H1 (cell line): ENCODE data around the gene FGFRL1. TPM values are rescaled to one million over a fixed set of nuclear protein-coding genes. Genes with fewer than 3 reads are reported as not detected.
"Not testable (repeated sequence)": the region's sequence is repeated elsewhere in the genome, so short reads cannot be mapped to it uniquely, and the experiment has no call there.

Source experiments
- CTCF ChIA-PET: fragments of 300-600 bp; sonication (Branson Sonifier 250); formaldehyde crosslinking; loops from one replicate; lab custom pipeline; 2021; ENCODE audit not compliant: partially characterized antibody; lab: Charles Lee
- POLR2A ChIA-PET: fragments of 300-600 bp; sonication (Branson Sonifier 250); formaldehyde crosslinking; loops from one replicate; lab custom pipeline; 2021; ENCODE audit warnings: inconsistent platforms; ENCODE audit not compliant: partially characterized antibody; lab: Charles Lee
- DNase-seq, 2 experiments: peaks; one replicate each; pipeline versions ENCODE4 v3.0.0 to v3.0.0-alpha.2; 2010 to 2022; ENCODE audit warnings: low spot score in 2 of 2, low read depth in 1 of 2, mixed read lengths in 1 of 2
- FAIRE-seq: peaks from 2 replicates; lab custom pipeline; 2011; peaks lifted over from hg19 to GRCh38; lab: Jason Lieb, UNC
- H2AFZ ChIP-seq: 2 replicates; pipeline ENCODE4 v1.8.1; 2012; ENCODE audit warnings: low read length, inconsistent platforms
- H2AK5ac ChIP-seq: 2 replicates; pipeline ENCODE4 v1.6.1; 2013; ENCODE audit warnings: low read depth, low read length
- H2BK120ac ChIP-seq: replicated peaks from 2 replicates; pipeline ENCODE3; 2013; ENCODE audit warnings: low read depth, low read length, inconsistent platforms
- H2BK12ac ChIP-seq: 2 replicates; pipeline ENCODE4 v1.6.1; 2013; ENCODE audit warnings: low read depth, low read length
- H2BK15ac ChIP-seq: 2 replicates; pipeline ENCODE4 v1.6.1; 2013; ENCODE audit warnings: low read length
- H2BK20ac ChIP-seq: 2 replicates; pipeline ENCODE4 v1.6.1; 2013; ENCODE audit warnings: low read length
- H2BK5ac ChIP-seq: 2 replicates; pipeline ENCODE4 v1.6.1; 2013; ENCODE audit warnings: low read depth, low read length
- H3K14ac ChIP-seq: 2 replicates; pipeline ENCODE4 v1.6.1; 2013; ENCODE audit warnings: inconsistent platforms; ENCODE audit not compliant: insufficient read length
- H3K18ac ChIP-seq: 2 replicates; pipeline ENCODE4 v1.6.1; 2013; ENCODE audit warnings: low read length; ENCODE audit errors: extremely low read depth
- H3K23ac ChIP-seq: 2 replicates; pipeline ENCODE4 v1.6.1; 2013; ENCODE audit warnings: inconsistent platforms; ENCODE audit not compliant: insufficient read length
- H3K23me2 ChIP-seq: 2 replicates; pipeline ENCODE4 v1.6.1; 2013; ENCODE audit warnings: low read depth, low read length
- H3K27ac ChIP-seq: 2 replicates; pipeline ENCODE4 v1.6.1; 2011; ENCODE audit warnings: low read depth, low read length, inconsistent platforms
- H3K27me3 ChIP-seq, 4 experiments: replicated peaks in 1 of 4; 1 replicate in 1 of 4; 2 replicates in 3 of 4; pipeline versions ENCODE4 v1.6.1 to v1.8.1; 2011 to 2013; ENCODE audit warnings: low read length in 3 of 4, mild to moderate bottlenecking in 3 of 4, inconsistent platforms in 2 of 4, mixed read lengths in 2 of 4, moderate library complexity in 1 of 4; ENCODE audit not compliant: control insufficient read depth in 3 of 4, insufficient read depth in 3 of 4; ENCODE audit errors: extremely low read depth in 1 of 4
- H3K36me3 ChIP-seq, 4 experiments: 2 replicates each; pipeline versions ENCODE4 v1.6.1 to v1.8.1; 2011 to 2013; ENCODE audit warnings: mild to moderate bottlenecking in 4 of 4, low read length in 3 of 4, moderate library complexity in 2 of 4, control low read depth in 1 of 4, inconsistent platforms in 1 of 4; ENCODE audit not compliant: insufficient read depth in 4 of 4, control insufficient read depth in 2 of 4
- H3K4ac ChIP-seq: replicated peaks from 2 replicates; pipeline ENCODE3; 2013; ENCODE audit warnings: low read length, low read depth, mixed read lengths, inconsistent platforms; ENCODE audit not compliant: insufficient read length
- H3K4me1 ChIP-seq, 4 experiments: replicated peaks in 1 of 4; 1 replicate in 1 of 4; 2 replicates in 3 of 4; pipeline versions ENCODE4 v1.6.1 to v1.8.1; 2011 to 2013; ENCODE audit warnings: low read length in 3 of 4, inconsistent platforms in 2 of 4, mixed read lengths in 1 of 4; ENCODE audit not compliant: insufficient read depth in 4 of 4, control insufficient read depth in 3 of 4
- H3K4me2 ChIP-seq, 2 experiments: 2 replicates each; pipeline versions ENCODE4 v1.6.1 to v1.8.1; 2011 to 2013; ENCODE audit warnings: low read depth in 2 of 2, low read length in 2 of 2, control low read depth in 1 of 2, inconsistent platforms in 1 of 2, mild to moderate bottlenecking in 1 of 2; ENCODE audit not compliant: insufficient read depth in 1 of 2
- H3K4me3 ChIP-seq, 4 experiments: fragments of 200-600, 300-600 bp in 1 of 4; sonication (generic), shearing (Covaris generic), sonication (Bioruptor Twin) in 1 of 4; 2 replicates each; pipeline versions ENCODE4 v1.5.1 to v1.8.1; 2011 to 2016; ENCODE audit warnings: low read length in 4 of 4, low read depth in 3 of 4, control low read depth in 2 of 4, inconsistent platforms in 2 of 4, mild to moderate bottlenecking in 2 of 4, mixed read lengths in 1 of 4, moderate library complexity in 1 of 4; ENCODE audit not compliant: insufficient read depth in 2 of 4; ENCODE audit errors: extremely low read depth in 1 of 4
- H3K56ac ChIP-seq: replicated peaks from 2 replicates; pipeline ENCODE3; 2013; ENCODE audit warnings: low read depth, mild to moderate bottlenecking, mixed read lengths, low read length, inconsistent platforms; ENCODE audit not compliant: insufficient read length
- H3K79me1 ChIP-seq: 2 replicates; pipeline ENCODE4 v1.6.1; 2013; ENCODE audit warnings: low read depth, low read length, control low read depth
- H3K79me2 ChIP-seq, 2 experiments: 2 replicates each; pipeline versions ENCODE4 v1.6.1 to v1.8.1; 2012 to 2013; ENCODE audit warnings: low read length in 2 of 2, mild to moderate bottlenecking in 2 of 2, inconsistent platforms in 1 of 2; ENCODE audit not compliant: insufficient read depth in 2 of 2, control insufficient read depth in 1 of 2
- H3K9ac ChIP-seq, 4 experiments: replicated peaks in 1 of 4; 1 replicate in 1 of 4; 2 replicates in 3 of 4; pipeline versions ENCODE4 v1.6.1 to v1.8.1; 2011 to 2013; ENCODE audit warnings: low read depth in 3 of 4, low read length in 3 of 4, control low read depth in 2 of 4, mild to moderate bottlenecking in 2 of 4, moderate library complexity in 2 of 4, inconsistent platforms in 1 of 4; ENCODE audit errors: extremely low read depth in 1 of 4
- H3K9me3 ChIP-seq, 2 experiments: 2 replicates each; pipeline versions ENCODE4 v1.6.1 to v1.8.1; 2012 to 2013; ENCODE audit warnings: mild to moderate bottlenecking in 2 of 2, moderate library complexity in 2 of 2, control low read depth in 1 of 2, inconsistent platforms in 1 of 2, low read depth in 1 of 2, low read length in 1 of 2, mixed read lengths in 1 of 2; ENCODE audit not compliant: insufficient read depth in 2 of 2
- H4K20me1 ChIP-seq, 2 experiments: replicated peaks in 1 of 2; 2 replicates each; pipeline versions ENCODE3 to v1.8.1; 2011 to 2013; ENCODE audit warnings: inconsistent platforms in 2 of 2, low read length in 2 of 2, mild to moderate bottlenecking in 1 of 2; ENCODE audit not compliant: insufficient read depth in 2 of 2, control insufficient read depth in 1 of 2
- H4K5ac ChIP-seq: 2 replicates; pipeline ENCODE4 v1.6.1; 2013; ENCODE audit warnings: low read length, low read depth, mixed read lengths, inconsistent platforms; ENCODE audit not compliant: insufficient read length
- H4K8ac ChIP-seq: 2 replicates; pipeline ENCODE4 v1.8.0; 2013; ENCODE audit warnings: mild to moderate bottlenecking, moderate library complexity, low read length, inconsistent platforms; ENCODE audit not compliant: insufficient read depth; ENCODE audit errors: extremely low read depth
- H4K91ac ChIP-seq: replicated peaks from 2 replicates; pipeline ENCODE3; 2013; ENCODE audit warnings: low read length, mixed read lengths, inconsistent platforms; ENCODE audit not compliant: insufficient read length
- EGR1 ChIP-seq: IDR thresholded peaks from 2 replicates; pipeline ENCODE4 v1.6.1; 2011; ENCODE audit warnings: low read depth, low read length, borderline replicate concordance
- PHF8 ChIP-seq: fragments of 200-600 bp; sonication (generic); conservative IDR thresholded peaks from 2 replicates; pipeline ENCODE4 v1.7.1; 2012; ENCODE audit warnings: low read depth, mild to moderate bottlenecking, inconsistent platforms, low read length, moderate library complexity
- POU5F1 ChIP-seq: IDR thresholded peaks from 2 replicates; pipeline ENCODE4 v1.6.1; 2011; ENCODE audit warnings: low read depth, mild to moderate bottlenecking, low read length, moderate library complexity
- RBBP5 ChIP-seq: IDR thresholded peaks from 2 replicates; pipeline ENCODE4 v1.7.1; 2012; ENCODE audit warnings: low read depth, mild to moderate bottlenecking, inconsistent platforms, low read length, moderate library complexity, borderline replicate concordance
- WGBS, 2 experiments: shearing (Covaris generic) in 1 of 2; methylation state at CpG; one replicate each; pipeline versions ENCODE4 v1.1.6 to v1.1.7; 2013 to 2015; ENCODE audit warnings: low lambda C conversion rate in 2 of 2, mixed read lengths in 2 of 2, inconsistent platforms in 1 of 2, low coverage in 1 of 2, missing lambda C conversion rate in 1 of 2; ENCODE audit not compliant: insufficient replicate concordance in 2 of 2, insufficient coverage in 1 of 2, insufficient read length in 1 of 2; ENCODE audit errors: extremely low coverage in 1 of 2, missing lambda C conversion rate in 1 of 2; 5-methylcytosine and 5-hydroxymethylcytosine counted together
- polyA plus RNA-seq, 7 experiments: library from polyadenylated mRNA; depleted of rRNA in 3 of 7; stranded (reverse) in 5 of 7; unstranded in 2 of 7; fragments of >200 nt in 5 of 7; fragments of 200-250 nt in 2 of 7; gene quantifications; 1 replicate in 5 of 7; 2 replicates in 1 of 7; 4 replicates in 1 of 7; pipeline versions ENCODE4 v1.2.1 to v1.2.3, GENCODE V29; 2011 to 2013; ENCODE audit warnings: missing spikeins in 2 of 7, mixed read lengths in 2 of 7
- total RNA-seq: library from RNA; stranded (reverse); fragmentation: NEBNext Ultra II Directional; extraction: Animal tissue kit (Norgen Biotek cat#: 25700); gene quantifications from 2 replicates; pipeline ENCODE4 v1.2.1, GENCODE V29; 2021
- TF ChIP-seq, protein P1 (sequence below): IDR thresholded peaks from 2 replicates; pipeline ENCODE4 v1.6.1; 2011; ENCODE audit warnings: low read length, improper control_type of control experiment

The FGFRL1 gene
- total and polyA plus RNA-seq, 2 of the 8 experiments (the other 6 are each of a cell fraction or from before 2014, with no cell fraction given): 18.9 to 34.6 TPM

DNA sequence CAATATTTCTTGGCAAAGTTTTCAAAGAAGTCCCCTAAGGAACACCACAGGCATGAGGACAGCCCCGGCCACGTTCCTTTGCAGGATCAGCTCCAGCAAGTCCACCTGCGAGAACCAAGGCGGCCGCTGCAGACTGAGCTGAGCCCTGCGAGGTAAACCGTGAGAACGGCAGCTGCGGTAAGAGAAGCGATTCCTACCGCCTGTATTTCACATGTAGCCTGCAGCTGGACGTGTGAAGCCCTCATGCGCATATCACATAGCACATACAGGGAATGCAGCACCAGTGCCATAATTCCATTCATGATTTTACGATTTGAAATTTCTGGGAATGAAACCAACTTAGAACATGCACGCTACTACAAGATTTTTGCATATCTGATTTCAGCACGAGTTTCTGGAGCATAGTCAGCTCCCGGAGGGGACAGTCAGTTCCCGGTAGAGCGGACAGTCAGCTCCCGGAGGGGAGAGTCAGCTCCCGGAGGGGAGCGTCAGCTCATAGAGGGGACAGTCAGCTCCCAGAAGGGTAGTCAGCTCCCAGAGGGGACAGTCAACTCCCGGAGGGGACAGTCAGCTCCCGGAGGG lies 41.7 kb downstream of the FGFRL1 start (continued):
- TF ChIP-seq, protein P1, sequence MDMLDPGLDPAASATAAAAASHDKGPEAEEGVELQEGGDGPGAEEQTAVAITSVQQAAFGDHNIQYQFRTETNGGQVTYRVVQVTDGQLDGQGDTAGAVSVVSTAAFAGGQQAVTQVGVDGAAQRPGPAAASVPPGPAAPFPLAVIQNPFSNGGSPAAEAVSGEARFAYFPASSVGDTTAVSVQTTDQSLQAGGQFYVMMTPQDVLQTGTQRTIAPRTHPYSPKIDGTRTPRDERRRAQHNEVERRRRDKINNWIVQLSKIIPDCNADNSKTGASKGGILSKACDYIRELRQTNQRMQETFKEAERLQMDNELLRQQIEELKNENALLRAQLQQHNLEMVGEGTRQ: no peak
- no peak for TF ChIP-seq POU5F1
- no peak for TF ChIP-seq RBBP5
- no peak for TF ChIP-seq EGR1
- TF ChIP-seq PHF8: no peak
- TF ChIP-seq, all 59 proteins: peak for 0

DNA sequence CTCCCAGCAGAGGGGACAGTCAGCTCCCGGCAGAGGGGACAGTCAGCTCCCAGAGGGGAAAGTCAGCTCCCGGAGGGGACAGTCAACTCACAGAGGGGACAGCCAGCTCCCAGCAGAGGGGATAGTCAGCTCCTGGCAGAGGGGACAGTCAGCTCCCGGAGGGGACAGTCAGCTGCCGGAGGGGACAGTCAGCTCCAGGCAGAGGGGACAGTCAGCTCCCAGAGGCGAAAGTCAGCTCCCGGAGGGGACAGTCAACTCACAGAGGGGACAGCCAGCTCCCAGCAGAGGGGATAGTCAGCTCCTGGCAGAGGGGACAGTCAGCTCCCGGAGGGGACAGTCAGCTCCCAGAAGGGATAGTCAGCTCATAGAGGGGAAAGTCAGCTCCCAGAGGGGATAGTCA lies 42.5 kb downstream of the FGFRL1 start:
- not testable (repeated sequence) for H2BK20ac ChIP-seq, H3K14ac ChIP-seq, FAIRE-seq, H2BK120ac ChIP-seq, H3K79me2 ChIP-seq, H4K20me1 ChIP-seq, H4K91ac ChIP-seq, H2BK15ac ChIP-seq, H4K5ac ChIP-seq, H3K36me3 ChIP-seq, H3K79me1 ChIP-seq, H3K23ac ChIP-seq, H4K8ac ChIP-seq, H2BK12ac ChIP-seq, H3K18ac ChIP-seq, H2AK5ac ChIP-seq, H3K9me3 ChIP-seq, H3K23me2 ChIP-seq, H3K9ac ChIP-seq, H2BK5ac ChIP-seq, H3K56ac ChIP-seq, H3K4me3 ChIP-seq, DNase-seq, H3K27ac ChIP-seq, H3K4me1 ChIP-seq, H3K4ac ChIP-seq, H2AFZ ChIP-seq, H3K4me2 ChIP-seq
- 87% methylated on average over 6 of the region's 7 CpGs; no CpG with 5 or more reads in 1 of the 2 experiments for WGBS, 2 experiments
- POLR2A ChIA-PET: interaction anchor here (0.6 kb wide), 1 partner anchor 122 kb away, joined by 4 read pairs; the partner anchor contains the start of gene GAK
- CTCF ChIA-PET: interaction anchor here (0.6 to 1.5 kb wide), 4 partner anchors 10 to 113 kb away, joined by 3 read pairs; no protein-coding TSS in a partner anchor
- peaks cover 0 to 28% (median 19%) of the 10 kb centered on the region in 4 experiments; a peak in 6 of 7 replicates for H3K27me3 ChIP-seq
